ENCODE measurements around the gene CHGA. TPM values are rescaled to one million over a fixed set of nuclear protein-coding genes. Genes with fewer than 3 reads are reported as not detected.

The CHGA gene
- total RNA-seq, 1 experiment from 2014 or later = not detected

DNA sequence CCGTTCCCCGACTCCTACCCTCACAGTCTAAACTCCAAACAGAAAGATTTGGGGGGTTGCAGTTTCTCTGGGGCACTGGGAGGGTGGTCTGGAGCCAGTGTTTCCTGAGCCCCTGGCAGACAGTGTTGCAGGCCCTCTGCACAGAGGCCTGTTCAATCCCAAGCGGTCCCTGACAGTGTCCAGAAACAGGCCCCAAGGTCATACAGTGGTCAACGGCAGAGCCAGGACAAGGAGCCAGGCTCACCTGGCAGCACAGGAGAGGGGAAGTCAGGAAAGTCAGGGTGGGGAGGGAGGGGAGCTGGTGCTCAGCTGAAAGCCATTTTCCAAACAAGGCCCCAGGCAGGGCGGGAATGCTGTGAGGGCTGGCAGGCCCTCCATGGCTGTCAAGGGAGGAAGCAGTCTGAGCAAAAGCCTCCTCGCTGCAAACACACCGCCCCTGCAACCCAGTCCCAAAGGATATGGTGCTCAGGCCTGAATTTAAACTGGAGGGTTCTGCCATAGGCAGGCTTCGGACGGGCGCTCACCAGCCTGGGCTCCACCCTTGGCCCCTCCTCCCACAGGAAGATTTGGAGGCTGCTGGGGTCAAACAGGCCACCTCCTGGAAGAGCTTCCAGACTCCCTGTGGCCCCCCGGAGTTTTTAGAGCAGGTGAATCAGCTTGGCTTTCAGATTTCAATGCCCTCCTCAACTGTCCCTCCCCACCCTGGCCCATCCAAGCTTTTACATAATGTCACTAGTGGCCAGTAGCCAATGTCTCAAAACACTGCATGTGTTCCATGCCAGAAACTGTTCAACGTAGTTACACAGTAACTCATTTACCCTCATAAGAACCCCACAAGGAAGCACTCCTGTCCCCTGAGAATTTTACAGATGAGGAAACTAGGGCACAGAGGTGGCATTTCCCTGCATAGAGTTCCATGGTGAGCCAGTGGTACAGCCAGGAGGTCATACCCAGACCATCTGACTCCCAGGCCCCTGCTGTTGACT lies 41.5 kb downstream of the CHGA start:
- TF ChIP-seq JUND (IDR thresholded peaks at IDR 0.05) (no peak), SRF (IDR thresholded peaks at IDR 0.05; ENCODE audit: low read depth) (no peak), TCF7L2 (IDR thresholded peaks at IDR 0.05; ENCODE audit: borderline replicate concordance, extremely low read depth, insufficient read depth, insufficient read length) (no peak), FOSL1 (IDR thresholded peaks at IDR 0.05; ENCODE audit: low read depth) (no peak), ZNF274 (IDR thresholded peaks at IDR 0.05; ENCODE audit: low read depth, low read length) (no peak), YY1 (IDR thresholded peaks at IDR 0.05; ENCODE audit: extremely low read depth, insufficient replicate concordance, low read depth, low read length) (no peak), CTCF (IDR thresholded peaks at IDR 0.05 in 2 of 3, conservative IDR thresholded peaks at IDR 0.05 in 1 of 3; ENCODE audit: borderline replicate concordance in 1 of 3, insufficient read depth in 1 of 3, low read depth in 2 of 3, low read length in 2 of 3) (no peak)
- TF ChIP-seq, protein P1, sequence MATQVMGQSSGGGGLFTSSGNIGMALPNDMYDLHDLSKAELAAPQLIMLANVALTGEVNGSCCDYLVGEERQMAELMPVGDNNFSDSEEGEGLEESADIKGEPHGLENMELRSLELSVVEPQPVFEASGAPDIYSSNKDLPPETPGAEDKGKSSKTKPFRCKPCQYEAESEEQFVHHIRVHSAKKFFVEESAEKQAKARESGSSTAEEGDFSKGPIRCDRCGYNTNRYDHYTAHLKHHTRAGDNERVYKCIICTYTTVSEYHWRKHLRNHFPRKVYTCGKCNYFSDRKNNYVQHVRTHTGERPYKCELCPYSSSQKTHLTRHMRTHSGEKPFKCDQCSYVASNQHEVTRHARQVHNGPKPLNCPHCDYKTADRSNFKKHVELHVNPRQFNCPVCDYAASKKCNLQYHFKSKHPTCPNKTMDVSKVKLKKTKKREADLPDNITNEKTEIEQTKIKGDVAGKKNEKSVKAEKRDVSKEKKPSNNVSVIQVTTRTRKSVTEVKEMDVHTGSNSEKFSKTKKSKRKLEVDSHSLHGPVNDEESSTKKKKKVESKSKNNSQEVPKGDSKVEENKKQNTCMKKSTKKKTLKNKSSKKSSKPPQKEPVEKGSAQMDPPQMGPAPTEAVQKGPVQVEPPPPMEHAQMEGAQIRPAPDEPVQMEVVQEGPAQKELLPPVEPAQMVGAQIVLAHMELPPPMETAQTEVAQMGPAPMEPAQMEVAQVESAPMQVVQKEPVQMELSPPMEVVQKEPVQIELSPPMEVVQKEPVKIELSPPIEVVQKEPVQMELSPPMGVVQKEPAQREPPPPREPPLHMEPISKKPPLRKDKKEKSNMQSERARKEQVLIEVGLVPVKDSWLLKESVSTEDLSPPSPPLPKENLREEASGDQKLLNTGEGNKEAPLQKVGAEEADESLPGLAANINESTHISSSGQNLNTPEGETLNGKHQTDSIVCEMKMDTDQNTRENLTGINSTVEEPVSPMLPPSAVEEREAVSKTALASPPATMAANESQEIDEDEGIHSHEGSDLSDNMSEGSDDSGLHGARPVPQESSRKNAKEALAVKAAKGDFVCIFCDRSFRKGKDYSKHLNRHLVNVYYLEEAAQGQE (IDR thresholded peaks at IDR 0.05; ENCODE audit: low read depth) = no peak
- ChIA-PET POLR2A (no interaction called here), CTCF (interaction anchor here (1.8 kb wide), 1 partner anchor 12 kb away, joined by 4 read pairs; no protein-coding TSS in a partner anchor), RAD21 (ENCODE audit: low non-redundant PET in 1 of 2, low total read pairs in 2 of 2, uncharacterized antibody in 2 of 2, unreplicated experiment in 2 of 2) (no interaction called here)
- no peaks in the 10 kb centered on the region for H4K20me1 ChIP-seq (ENCODE audit: insufficient read depth)
- intact Hi-C loops (cut with micrococcal nuclease) = no loop called here
- H2AFZ ChIP-seq (ENCODE audit: low read depth, low read length, poor library complexity, severe bottlenecking) = no peak overlapping the region
- H3K4me1 ChIP-seq (ENCODE audit: control insufficient read depth in 1 of 2, insufficient read depth in 2 of 2, low read length in 2 of 2) = peaks cover 13 to 45% of the 10 kb centered on the region in 2 experiments
- no peak overlapping the region for H3K9ac ChIP-seq (ENCODE audit: low read length)
- H3K9me2 ChIP-seq (ENCODE audit: insufficient read depth) = no peaks in the 10 kb centered on the region
- peaks cover 4% of the 10 kb centered on the region; the same call in 1 of the 2 replicates for H3K79me2 ChIP-seq (ENCODE audit: insufficient read depth, low read length)
- no TSS peak for BruUV-seq (replicated peaks)
- H3K9me3 ChIP-seq (ENCODE audit: control insufficient read depth in 1 of 2, insufficient read depth in 1 of 2, low read depth in 1 of 2, low read length in 2 of 2) = no peaks in the 10 kb centered on the region
- no peak overlapping the region for H3K4me3 ChIP-seq (replicated peaks in 1 of 2; ENCODE audit: low read depth in 1 of 2, low read length in 2 of 2)
- ATAC-seq (no peak), DNase-seq (ENCODE audit: low read depth, low spot score) (no peak)
- no peak overlapping the region for H3K27ac ChIP-seq (ENCODE audit: low read depth, low read length)
- no peaks in the 10 kb centered on the region for H3K27me3 ChIP-seq (ENCODE audit: insufficient read depth, low read length)
- H3K36me3 ChIP-seq (ENCODE audit: control insufficient read depth in 1 of 2, insufficient read depth in 2 of 2, low read length in 2 of 2) = no peaks in the 10 kb centered on the region
- no peak overlapping the region for H3K4me2 ChIP-seq (ENCODE audit: low read length)

Measured in HCT116 (cell line).